SH-SY5Y (cell line): ENCODE measurements around the gene IRAK3.

Source experiments
- GATA2 ChIP-seq: IDR thresholded peaks from 2 replicates; pipeline ENCODE4 v1.6.1; 2011; ENCODE audit warnings: mild to moderate bottlenecking, low read depth, low read length
- GATA3 ChIP-seq: IDR thresholded peaks from 2 replicates; pipeline ENCODE4 v1.6.1; 2011; ENCODE audit warnings: low read depth, mild to moderate bottlenecking, low read length, moderate library complexity

IRAK3 gene

GRCh38 chr12:66188584-66189485 is at the start of gene IRAK3:
Gene IRAK3, plus strand, starts transcription at chr12:66189214. Its CDS starts 86 bp downstream, at chr12:66189300.
- TF ChIP-seq GATA2, result no peak
- no peak for TF ChIP-seq GATA3

GRCh38 chr12:66139328-66139727 is 49.7 kb upstream of the IRAK3 start:
- TF ChIP-seq GATA2 (no peak), GATA3 (no peak)

DNA sequence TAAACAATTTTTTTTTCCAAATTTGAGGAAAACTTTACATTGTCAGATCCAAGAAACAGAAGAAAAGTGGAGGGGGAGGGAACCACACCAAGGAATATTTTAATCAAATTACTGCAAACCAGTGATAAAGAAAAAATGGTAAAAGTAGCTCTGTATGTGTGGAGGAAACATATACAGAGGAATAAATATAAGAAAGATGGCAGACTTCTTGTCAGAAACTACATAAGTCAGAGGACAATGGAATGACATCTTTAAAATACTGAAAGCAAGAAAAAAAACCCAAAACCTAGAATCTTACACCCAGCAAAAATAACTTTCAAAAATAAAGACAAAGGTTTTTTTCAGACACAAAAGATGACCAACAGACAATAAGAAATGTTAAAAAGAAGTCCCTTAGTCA is 48.3 kb upstream of the IRAK3 start:
- TF ChIP-seq GATA2 (no peak), GATA3 (no peak)

DNA sequence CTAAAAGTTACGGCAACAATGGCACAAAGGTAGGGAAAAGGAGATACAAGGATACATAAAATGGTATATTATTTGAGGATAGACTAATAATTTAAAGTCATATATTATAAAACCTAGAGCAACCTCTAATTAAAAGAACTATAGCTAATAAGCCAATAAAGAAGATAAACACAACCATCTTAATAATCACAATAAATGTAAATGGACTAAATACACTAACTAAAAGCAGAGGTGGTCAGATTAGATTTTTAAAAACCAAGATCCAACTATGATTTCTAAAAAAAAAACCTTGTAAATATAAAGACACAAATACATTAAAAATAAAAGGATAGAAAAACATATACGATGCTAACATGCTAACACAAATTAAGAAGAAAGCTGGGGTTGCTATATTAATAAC is 47.7 kb upstream of the IRAK3 start:
- TF ChIP-seq GATA2 (no peak), GATA3 (no peak)

- TF ChIP-seq GATA2 (no peak), GATA3 (no peak)
Measured at GRCh38 chr12:66142826-66143225, 46.2 kb upstream of the IRAK3 start.

GRCh38 chr12:66143868-66144267 is 45.1 kb upstream of the IRAK3 start:
- TF ChIP-seq GATA3 (no peak), GATA2 (no peak)

DNA sequence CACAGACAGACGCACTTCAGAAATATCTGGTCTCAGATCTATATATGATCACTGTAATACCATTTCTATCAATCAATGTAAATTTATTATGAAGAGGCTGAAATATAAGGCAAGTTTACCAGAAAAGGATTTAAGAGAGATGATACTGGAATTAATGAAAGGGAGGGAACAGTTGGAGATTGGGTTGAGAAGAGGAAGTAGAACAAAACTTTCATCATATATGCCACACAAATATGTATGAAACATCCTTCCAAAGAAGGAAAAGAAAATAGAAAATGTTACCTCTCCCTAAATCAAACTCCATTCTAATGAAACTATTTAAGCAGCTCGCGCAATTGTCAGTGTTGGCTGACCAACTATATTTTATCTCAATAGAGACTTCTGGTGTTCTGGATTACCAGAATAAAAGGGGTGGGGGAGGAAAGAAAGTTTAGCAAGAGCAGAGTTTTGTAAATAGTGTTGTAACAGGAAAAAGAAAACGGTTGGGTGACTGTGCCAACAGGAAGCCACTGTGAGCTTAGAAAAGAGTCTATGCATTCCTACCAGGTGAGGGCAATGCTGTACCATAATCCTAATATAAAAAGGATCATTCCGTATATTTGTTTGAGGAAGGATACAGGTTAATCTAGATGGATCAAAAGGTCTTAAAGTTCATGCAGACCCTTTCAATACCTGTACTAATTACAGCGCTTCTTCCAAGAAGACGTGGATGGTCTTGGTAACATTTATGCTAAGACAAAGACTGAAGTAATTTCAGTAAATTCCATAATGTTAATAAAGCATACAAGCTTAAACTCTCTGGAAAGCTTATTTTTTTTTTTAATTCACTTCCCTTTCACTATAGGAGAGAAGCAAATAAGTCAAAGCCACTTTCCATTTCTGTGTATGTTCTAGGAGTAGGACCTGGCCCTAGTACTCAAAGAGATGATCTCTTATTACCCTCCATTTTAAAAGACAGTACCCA is 43.9 kb upstream of the IRAK3 start:
- TF ChIP-seq GATA3 (no peak), GATA2 (no peak)

GRCh38 chr12:66149702-66150398 is 39.2 kb upstream of the IRAK3 start:
- no peak for TF ChIP-seq GATA3
- TF ChIP-seq GATA2, result no peak

GRCh38 chr12:66152732-66153131 is 36.3 kb upstream of the IRAK3 start:
- TF ChIP-seq GATA3, result no peak
- no peak for TF ChIP-seq GATA2

GRCh38 chr12:66154776-66155175 is 34.2 kb upstream of the IRAK3 start:
- TF ChIP-seq GATA2 (no peak), GATA3 (no peak)

GRCh38 chr12:66156654-66157053 is 32.4 kb upstream of the IRAK3 start:
- no peak for TF ChIP-seq GATA2
- no peak for TF ChIP-seq GATA3

DNA sequence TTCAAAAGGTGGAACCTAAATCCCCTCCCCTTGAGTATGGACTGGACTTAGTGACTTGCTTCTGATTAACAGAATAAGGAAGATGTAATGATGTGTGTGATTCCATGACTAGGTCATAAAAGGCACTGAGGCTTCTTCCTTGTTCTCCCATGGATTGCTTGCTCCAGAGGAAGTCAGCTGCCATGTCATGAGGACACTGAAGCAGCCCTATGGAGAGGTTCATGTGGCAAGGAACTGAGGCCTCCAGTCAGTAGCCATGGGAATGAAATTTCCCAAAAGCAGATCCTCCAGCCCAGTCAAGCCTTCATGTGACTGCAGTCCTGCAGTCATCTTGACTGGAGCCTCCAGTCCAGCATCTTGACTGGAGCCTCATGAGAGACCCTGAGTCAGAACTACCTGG is 29.9 kb upstream of the IRAK3 start:
- TF ChIP-seq GATA3 (no peak), GATA2 (no peak)

DNA sequence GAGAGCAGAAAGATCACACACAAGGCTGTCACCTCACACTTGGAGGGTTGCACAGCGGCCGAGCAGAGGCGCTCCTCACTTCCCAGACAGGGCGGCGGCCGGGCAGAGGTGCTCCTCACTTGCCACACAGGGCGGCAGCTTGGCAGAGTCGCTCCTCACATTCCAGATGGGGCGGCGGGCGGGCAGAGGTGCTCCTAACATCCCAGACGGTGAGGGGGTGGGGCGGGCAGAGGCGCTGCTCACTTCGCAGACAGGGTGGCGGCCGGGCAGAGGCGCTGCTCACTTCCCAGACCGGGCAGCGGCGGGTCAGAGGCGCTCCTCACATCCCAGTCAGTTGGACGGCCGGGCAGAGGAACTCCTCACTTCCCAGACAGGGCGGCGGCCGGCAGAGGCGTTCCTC is 28.3 kb upstream of the IRAK3 start:
- TF ChIP-seq GATA2 (no peak), GATA3 (no peak)

GRCh38 chr12:66162701-66163100 is 26.3 kb upstream of the IRAK3 start:
- TF ChIP-seq GATA3 (no peak), GATA2 (no peak)
